GM21423 (cell line): ENCODE results near the gene VSIR.

Experiments
- ATAC-seq: cut with Tn5 transposase; IDR thresholded peaks from one replicate; pipeline ENCODE4 v1.9.1; 2021; ENCODE audit warnings: mild to moderate bottlenecking, moderate library complexity; ENCODE audit not compliant: unreplicated experiment

Gene VSIR

GRCh38 chr10:71697938-71698709 is 75.2 kb downstream of the VSIR start:
- no peak for ATAC-seq
